Activated gamma-delta T cell treated with anti-CD3 and anti-CD28 coated beads, Interleukin-2, amount 50 U/mL, for 16 hours (primary cell): ENCODE measurements around the gene TMEM245.
"Not testable (repeated sequence)": the region's sequence is repeated elsewhere in the genome, so short reads cannot be mapped to it uniquely, and the experiment has no call there.

Source experiments
- DNase-seq: peaks from one replicate; pipeline ENCODE4 v3.0.0-alpha.2; 2020; ENCODE audit warnings: low read depth

TMEM245 gene

DNA sequence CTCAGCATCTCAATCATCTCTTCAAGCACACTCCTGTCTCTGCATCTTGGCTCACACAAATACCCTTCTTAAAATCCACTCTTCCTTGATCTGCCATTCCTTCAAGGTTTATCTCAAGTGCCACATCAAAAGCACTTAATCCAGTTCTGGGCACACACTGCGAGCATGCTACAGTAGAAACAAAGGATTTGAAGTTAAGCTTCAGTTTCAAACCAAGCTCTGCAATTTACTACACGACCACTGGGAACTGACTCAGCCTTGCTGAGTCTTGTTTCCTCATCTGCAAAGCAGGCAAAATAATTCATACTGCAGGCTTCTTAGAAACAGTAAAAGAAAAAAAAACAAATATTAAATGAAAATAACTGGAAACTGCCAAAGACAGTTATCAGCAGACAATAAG is 56.0 kb downstream of the TMEM245 start:
- DNase-seq = no peak

DNA sequence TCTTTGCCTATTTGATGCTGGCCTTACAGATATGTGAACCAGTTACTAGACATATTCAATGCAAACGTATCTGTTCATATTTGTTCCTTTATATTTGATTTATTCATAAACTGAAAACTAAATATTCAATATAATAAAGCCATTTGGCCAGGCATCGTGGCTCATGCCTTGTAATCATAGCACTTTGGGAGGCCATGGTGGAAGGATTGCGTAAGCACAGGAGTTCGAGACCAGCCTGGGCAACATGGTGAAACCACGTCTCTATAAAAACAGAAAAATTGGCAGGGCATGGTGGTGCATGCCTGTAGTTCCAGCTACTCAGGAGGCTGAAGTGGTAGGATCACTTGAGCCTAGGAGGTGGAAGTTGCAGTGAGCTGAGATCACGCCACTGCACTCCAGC is 57.2 kb downstream of the TMEM245 start:
- no peak for DNase-seq

DNA sequence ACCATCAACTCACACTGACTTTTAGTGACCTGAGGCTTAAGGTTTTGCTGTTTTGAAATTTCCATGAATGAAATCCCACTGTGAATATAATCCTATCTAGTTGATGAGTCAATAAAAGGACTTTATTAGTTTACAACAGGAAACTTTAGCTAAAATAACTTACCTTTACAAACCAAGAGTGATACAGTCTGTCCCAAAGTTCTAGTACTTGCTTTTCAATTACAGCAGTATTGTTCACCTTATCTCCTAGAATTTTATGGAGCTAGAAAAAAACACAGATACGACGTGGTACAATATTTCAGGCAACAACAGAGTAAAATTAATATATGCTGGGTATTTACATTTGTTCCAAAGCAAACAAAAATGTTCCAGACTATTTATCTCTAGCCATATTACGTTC is 59.6 kb downstream of the TMEM245 start:
- no peak for DNase-seq

DNA sequence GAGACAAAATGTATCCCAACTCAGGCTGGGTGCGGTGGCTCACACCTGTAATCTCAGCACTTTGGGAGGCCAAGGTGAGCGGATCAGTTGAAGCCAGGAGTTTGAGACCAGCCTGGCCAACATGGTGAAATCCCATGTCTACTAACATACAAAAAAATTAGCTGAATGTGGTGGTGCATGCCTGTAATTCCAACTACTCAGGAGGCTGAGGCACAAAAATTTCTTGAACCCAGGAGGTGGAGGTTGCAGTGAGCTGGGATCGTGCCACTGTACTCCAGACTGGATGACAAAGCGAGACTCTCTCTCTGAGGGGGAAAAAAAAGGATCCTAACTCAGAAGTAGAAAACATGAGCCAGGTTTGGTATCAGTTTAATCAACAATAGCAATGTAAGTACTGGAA is 66.6 kb downstream of the TMEM245 start:
- DNase-seq = not testable (repeated sequence)

DNA sequence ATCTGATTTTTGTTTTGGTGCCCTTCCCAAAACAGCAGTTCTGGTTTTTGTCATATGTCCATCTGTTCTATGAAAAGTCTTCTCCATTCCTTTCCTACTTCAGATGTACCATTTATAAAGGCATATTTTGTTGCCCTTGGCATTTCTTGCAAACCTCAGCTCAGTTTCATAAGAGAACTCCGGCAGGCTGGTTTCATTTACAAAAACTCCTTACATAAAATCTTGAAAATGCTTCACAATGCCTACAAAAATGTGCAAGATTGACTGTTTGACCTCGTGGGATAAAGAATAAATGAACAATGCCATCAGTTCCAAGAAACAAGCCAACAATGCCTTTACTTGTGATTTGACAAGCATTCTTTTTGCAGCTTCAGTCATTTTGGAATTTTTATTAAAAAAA is 67.3 kb downstream of the TMEM245 start:
- DNase-seq = no peak

DNA sequence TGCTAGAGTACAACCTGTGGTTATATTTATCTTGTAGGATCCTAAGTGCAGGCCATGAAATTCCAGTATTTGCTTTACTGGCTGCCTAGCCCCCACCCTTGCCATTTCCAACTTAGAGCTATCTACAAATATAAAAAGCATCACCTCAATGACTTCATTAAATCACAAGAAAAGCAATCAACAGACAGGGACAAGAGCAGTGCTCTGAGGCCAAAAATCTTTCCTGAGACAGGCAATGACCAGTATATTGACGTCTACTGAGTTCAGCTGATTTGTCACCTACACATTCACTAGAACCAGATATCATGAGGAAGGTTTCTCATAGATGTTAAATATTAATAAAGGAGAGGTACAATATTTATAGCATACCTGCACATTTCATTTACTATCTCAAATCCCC is 68.0 kb downstream of the TMEM245 start:
- no peak for DNase-seq

DNA sequence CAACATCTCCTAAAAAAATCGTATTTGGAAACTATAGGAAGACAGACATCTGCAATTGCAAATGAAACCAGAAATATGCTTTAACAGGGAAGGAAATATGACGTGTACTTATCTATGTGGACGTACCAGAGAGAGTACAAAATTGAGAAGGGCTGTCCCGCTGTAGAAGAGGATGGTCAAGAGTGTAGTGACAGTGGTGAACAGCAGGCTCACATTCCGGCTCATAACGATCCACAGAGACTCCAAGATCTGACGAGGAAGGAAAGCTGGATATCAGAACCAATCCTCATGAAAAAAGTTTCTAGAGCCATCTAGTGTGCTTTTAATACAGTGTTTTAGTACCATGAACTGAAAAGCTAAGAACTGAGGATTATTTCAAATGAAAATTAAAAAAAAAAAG is 69.3 kb downstream of the TMEM245 start:
- no peak for DNase-seq

DNA sequence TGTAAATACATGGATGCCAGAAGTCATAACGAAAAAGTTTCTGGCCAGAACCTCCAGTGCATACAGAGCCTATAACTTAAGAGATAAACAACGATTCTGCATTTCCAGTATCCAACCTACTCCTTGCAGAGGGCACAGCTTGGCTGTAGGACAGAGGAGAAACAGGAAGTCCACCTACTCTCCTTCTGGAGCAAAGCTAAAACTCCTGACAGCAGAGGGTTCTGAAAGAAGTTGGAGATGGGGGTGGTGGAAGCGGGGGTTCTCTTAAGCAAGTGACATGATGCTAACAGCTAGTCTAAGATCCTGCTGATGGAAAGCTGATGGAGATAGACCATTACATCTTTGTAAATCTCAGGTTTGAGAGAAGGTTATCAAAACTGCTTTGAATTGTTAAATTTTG is 70.9 kb downstream of the TMEM245 start:
- no peak for DNase-seq

DNA sequence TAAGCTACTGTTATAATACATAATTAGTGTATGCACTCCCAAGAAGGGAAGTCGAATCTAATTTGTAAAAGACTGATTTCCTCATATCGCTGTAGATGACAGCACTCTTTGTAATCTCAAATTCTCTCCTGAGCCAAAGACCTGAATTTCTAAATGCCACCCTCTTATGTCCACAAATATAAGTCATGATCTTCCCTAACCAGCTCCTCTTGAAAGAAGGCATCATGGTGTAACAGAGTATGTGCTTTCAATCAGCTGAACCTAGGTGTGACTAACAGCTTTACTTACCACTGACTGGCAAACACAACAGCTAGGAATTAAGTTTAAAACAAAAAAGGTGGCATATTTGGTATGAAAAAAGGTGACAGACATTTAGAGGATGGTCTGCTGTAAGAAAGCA is 72.5 kb downstream of the TMEM245 start:
- DNase-seq = no peak

DNA sequence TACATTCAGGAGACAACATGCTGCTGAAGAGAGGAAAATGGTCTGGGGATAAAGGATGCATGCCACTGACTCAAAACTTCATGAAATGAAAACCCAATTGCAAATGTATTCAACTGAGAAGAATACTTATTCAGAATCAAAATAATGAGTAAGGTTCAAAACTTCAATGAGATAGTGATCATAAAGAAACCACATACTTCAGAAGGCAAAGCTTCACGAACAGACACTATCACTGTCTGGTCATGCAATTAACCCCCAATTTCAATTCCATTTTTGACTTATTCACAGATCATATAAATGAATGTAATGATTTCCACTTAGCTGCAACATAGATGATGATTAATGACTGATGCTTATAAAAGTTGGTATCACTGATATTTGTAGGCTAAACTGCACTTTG is 73.4 kb downstream of the TMEM245 start:
- DNase-seq = no peak

DNA sequence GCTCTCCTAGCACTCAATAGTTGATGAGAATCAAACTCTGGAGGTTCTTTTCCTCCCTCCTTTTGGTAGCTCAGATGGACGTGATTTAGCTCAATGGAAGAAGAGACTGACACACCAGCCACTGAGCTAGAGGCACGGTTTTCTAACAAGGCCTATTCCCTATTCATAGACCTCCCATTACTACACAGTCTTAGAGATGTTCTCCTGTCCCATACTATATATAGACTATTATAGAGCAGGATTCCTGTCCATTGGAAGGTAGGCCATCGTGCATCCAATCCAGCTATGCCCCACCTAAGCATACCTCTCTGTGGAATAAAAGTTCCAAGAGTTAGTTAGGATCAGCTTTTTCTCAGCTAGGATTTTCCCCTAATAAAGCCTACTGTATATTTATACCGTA is 76.2 kb downstream of the TMEM245 start:
- no peak for DNase-seq

DNA sequence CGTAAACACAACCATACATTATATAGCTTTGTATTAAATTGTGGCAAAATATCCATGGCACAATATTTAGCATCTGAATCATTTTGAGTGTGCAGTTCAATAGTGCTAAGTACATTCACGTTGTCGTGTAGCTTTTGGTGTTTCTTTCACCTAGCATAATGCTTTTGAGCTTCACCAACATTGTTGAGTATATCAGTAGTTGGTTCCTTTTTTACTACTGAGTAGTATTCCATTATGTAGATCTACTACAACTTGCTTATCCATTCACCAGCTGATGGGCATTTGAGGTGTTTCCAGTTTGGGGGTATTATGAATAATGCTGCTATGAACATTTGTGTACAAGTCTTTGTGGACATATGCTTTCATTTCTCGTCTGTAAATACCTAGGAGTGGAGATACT is 79.2 kb downstream of the TMEM245 start:
- no peak for DNase-seq

DNA sequence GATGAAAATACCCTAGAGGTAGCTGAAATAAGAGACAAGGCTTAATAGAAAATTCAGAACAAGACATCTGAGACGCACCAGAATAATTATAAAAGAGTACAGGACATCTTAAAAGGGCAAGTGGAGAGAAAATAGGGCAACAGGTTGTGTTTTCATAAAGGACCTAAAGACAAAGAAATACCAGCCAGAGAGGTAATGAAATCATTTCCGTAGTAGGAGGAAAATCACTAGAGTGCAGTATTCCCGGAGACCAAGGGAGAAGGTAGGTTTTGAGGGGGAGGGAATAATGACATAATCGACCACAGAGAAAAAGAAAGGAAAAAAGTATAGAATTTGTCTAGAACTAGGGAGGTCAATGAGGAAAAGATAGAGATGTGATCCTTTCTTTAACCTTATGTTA is 80.2 kb downstream of the TMEM245 start:
- DNase-seq = no peak

DNA sequence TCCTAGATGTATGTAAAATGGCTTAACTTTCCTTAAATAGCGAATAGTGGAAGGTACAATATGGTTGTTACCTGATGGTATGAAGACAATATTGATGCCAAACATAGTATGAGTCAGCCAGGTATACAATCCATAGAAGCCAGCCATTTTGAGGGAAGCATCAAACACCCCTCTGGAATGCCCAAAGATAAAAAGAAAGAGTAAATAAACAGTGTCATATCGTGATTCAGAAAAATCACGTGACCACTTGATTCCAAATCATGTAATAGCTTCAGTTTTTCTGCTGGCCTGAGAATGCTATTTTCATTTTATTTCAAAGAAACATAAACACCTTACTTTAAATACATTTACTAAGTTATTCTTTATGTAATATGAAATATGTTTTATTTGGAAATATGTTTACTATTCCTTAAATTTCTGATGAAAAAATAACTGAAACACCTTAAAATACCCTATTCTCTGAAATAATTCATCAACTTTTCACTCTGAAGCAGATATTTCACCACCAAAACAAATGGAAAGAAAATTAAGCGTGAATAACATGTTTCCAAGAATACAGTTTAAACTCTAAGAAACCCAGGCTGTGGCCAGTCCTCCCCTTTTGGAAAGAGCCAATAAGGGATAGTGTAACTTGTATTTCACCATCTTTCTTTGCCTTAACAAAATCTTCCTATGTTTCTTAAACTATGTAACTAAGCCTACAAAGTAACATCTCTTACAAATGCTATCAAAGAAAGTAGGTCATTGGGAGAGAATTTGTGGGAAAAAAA is 81.6 kb downstream of the TMEM245 start:
- no peak for DNase-seq

DNA sequence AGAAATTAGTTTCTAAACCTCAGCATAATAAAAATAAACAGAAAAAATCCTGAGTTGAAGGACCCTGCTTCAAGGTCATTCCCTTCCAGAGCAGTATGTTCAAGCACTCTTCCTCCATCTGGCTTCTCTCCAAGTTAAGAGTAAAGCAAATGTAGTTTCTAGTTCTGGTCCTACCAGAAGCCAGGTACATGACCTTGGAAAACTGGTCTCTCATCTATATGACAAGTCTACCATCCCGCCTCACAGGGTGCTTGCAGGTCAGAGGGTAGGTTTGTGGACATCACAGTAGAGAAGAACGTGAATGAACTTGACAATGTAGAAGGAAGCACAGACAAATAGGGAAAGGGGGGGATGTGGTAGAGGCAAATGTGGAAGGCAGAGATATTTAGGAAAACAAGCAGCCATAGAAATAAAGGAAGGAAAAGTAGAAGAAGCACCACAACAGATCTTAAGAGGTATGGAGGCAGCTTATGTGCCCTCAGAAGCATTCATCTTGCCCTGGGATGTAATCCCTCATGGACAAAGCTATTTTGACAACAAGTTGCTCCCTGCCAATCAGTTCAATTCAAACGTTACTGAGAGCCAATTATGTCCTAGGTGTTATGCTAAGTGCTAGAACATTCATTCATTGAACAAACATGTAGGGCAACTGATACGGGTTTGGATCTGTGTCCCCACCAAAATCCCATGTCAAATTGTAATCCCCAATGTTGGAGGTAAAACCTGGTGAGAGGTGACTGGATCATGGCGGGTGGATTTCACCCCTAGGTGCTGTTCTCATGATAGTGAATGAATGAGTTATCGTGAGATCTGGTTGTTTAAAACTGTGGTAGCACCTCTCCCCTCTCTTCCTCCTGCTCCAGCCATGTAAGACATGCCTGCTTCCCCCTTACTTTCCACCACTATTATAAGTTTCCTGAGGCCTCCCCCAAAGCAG is 82.7 kb downstream of the TMEM245 start:
- no peak for DNase-seq

DNA sequence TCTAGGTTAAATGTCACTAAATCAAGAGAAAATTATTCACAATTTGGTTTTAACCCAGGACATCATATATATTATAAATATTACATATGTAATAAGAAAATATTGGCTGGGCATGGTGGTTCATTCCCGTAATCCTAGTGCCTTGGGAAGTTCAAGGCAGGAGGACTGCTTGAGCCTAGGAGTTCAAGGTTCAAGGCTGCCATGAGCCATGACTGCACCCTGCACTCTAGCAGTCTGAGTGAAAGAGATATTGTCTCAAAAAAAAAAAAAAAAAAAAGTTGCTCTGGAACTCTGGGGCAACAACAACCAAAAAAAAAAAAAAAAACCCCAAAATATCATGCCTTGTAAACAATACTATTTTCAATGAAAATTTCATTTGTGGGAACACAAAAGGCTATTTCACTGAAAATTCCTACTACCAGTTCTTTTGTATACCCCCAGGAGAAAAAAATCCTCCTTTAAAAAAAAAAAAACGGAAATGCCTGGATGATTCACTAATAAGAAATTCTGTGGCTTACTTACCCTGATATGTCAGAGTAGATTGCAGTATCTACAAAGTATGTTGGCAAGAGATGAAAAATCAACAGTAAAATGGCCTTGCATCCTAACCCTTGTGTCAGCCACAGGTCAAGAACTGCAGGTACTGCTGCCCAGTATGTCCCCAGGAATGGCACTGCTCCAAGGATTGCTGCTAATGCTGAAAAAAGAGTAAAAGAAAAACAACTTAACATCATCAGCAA is 83.9 kb downstream of the TMEM245 start:
- no peak for DNase-seq

DNA sequence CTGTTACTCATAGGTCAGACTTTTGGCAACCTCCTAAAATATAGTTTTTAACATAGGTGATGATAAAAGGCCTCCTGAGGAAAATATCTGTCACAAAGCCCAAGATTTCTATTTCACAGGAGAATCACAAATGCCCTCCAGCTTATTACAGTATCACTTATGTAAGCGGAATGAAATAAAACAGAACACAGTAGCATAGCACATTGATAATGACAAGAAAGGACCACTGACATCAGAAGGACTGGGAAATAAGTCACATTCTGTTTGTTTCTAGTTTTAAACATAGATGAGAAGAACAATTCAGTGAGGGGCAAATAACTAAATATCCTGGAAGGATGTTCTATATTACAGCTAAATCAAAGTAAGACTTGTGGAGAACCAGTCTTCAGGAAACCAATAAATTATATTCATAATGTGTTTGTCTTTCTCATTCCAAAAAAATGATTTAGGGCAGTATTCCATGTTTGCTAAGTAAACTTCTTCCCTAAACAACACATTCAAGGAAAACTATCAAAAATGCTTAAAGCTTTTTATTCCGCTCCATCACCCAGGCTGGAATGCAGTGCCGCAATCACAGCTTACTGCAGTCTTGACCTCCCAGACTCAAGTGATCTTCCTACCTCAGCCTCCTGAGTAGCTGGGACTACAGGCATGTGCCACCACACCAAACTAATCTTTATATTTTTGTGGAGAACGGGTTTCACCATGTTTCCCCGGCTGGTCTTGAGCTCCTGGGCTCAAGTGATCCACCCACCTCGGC is 85.6 kb downstream of the TMEM245 start:
- DNase-seq = no peak

DNA sequence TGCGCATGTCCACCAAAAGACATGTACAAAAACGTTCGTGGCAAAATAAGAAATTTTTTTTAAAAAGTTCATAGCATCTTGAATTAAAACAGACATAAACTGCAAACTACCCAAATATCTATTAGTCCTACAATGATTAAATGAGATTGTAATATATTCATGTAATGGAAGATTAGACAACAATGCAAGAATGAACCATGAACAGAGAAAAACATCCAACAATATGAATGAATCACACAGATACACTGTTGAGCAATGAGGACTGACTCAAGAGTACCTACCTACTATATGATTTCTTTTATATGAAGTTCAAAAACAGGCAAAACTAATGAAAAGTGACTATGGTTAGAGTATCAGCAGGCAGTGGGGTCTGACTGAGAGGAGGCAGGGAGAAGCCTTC is 88.5 kb downstream of the TMEM245 start:
- no peak for DNase-seq

DNA sequence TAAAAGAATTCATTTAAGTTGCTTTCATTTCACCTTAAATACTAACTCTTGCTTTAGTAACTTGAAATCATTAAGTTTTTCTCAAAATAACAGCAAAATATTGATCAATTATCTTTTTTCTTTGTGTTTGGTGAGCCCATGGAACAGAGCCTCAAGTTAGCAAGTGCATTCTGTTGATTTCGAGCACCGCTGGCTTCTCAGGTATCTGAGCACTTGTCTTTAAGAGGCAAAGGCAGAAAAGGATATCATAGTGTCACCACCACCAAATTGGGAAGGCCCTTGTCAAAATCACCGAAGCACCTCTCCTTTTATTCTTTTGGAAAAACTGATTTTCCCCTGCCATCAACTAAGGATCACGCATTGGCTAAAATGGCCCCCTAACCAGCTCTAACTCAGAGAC is 89.3 kb downstream of the TMEM245 start:
- DNase-seq = no peak

DNA sequence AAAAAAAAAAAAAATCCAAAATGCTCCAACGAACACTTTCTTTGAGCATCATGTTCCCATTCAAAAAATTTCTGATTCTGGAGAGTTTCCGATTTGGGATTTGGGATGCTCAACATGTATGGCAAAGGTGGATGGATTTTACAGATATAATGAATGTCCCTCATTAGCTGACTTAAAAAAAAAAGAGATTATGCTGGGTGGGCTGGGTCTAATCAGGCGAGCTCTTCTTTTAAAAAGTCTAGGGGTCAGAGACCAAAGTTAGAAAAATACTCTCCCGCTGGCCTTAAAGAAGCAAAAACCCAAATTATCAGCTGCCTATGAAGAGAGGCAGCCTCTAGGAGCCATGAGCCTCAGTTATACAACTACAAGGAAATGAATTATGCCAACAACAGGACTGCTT is 91.3 kb downstream of the TMEM245 start:
- DNase-seq = no peak

DNA sequence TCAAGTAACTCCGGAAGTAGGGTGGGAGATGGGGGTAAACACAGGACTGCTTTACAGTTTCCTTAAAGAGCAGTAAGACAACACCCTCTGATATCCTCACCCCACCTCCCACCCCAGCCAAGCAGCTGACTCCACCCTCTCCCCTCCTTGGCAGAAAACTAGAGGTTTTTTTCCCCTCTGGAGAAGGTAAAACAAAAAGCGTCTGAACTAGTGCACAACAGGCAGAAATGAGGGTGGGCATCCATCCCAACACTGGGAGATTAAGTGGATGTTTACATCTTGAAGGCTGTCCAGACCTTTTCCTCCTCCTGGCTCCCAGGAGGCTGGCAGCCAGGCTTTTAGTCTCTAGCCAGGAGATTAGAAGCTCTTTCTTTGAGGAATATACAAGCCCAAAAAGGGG is 92.6 kb downstream of the TMEM245 start:
- DNase-seq = no peak

DNA sequence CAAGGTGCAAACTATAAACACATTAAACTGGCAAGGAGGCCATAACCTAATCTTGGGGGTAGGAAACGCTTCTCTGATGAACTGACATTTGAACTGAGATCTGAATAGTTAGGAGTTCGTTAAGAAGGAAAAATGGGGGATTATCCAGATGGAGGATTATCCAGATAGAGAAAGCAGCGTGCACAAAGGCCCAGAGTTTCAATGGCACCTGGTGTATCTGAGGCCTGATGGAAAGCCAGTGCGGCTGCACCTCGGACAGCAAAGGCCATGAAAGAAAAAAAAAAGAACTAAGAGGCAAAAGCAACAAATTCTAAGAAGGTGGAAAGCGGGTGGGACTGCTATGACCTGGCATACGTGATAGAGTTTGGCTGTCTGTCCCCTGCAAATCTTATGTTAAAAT is 93.4 kb downstream of the TMEM245 start:
- DNase-seq = no peak
